Upper lobe of left lung (tissue), 6 donors: ENCODE measurements around the gene GRB10. TPM values are rescaled to one million over a fixed set of nuclear protein-coding genes. Genes with fewer than 3 reads are reported as not detected.

Experiments used
- ATAC-seq, 2 donors: fragments of 200-7000 bp; cut with Tn5 transposase; one replicate each; pipeline ENCODE4 v1.9.1; 2022; ENCODE audit warnings: mild to moderate bottlenecking in 2 of 2, moderate library complexity in 2 of 2; ENCODE audit not compliant: low FRiP score in 2 of 2
- DNase-seq, 2 donors: peaks; one replicate each; pipeline ENCODE4 v3.0.0-alpha.2; 2019 to 2020
- H3K27ac ChIP-seq, 4 donors: fragments of 200-600 bp; sonication (generic); one replicate each; pipeline ENCODE4 v1.5.1; 2016 to 2019
- H3K27me3 ChIP-seq, 4 donors: fragments of 200-600 bp; sonication (generic); one replicate each; pipeline ENCODE4 v1.5.1; 2017 to 2019
- H3K36me3 ChIP-seq, 4 donors: fragments of 200-600 bp; sonication (generic); one replicate each; pipeline ENCODE4 v1.5.1; 2016 to 2019
- H3K4me1 ChIP-seq, 4 donors: fragments of 200-600 bp; sonication (generic); one replicate each; pipeline ENCODE4 v1.5.1; 2018 to 2019
- H3K4me3 ChIP-seq, 4 donors: fragments of 200-600 bp; sonication (generic); one replicate each; pipeline ENCODE4 v1.5.1; 2017 to 2019; ENCODE audit warnings: mild to moderate bottlenecking in 2 of 4, moderate library complexity in 1 of 4
- H3K9me3 ChIP-seq, 4 donors: fragments of 200-600 bp; sonication (generic); one replicate each; pipeline ENCODE4 v1.5.1; 2018 to 2019
- EP300 ChIP-seq, 4 donors: sonication (generic); formaldehyde crosslinking; IDR thresholded peaks; one replicate each; pipeline ENCODE4 v1.5.1; 2017; ENCODE audit warnings: antibody characterized with exemption in 4 of 4, control low read depth in 2 of 4
- POLR2A ChIP-seq, 4 donors: fragments of 450-650 bp; IDR thresholded peaks; one replicate each; pipeline ENCODE4 v1.5.1; 2016 to 2017; ENCODE audit warnings: antibody characterized with exemption in 4 of 4, mild to moderate bottlenecking in 2 of 4
- POLR2AphosphoS5 ChIP-seq, 2 donors: sonication (generic); formaldehyde crosslinking; IDR thresholded peaks; one replicate each; pipeline ENCODE4 v1.5.1; 2017; ENCODE audit warnings: antibody characterized with exemption in 2 of 2
- WGBS, 2 donors: methylation state at CpG; one replicate each; pipeline ENCODE4 v1.1.5; 2017 to 2018; 5-methylcytosine and 5-hydroxymethylcytosine counted together
- total RNA-seq, 6 donors: library from RNA; depleted of rRNA in 4 of 6; stranded (reverse); fragments of >200 nt in 4 of 6; gene quantifications; one replicate each; pipeline versions ENCODE4 v1.1.0 to v1.2.1, GENCODE V29; 2016 to 2021
- TF ChIP-seq, protein P1 (sequence below), 6 experiments: fragments of 450-650 bp in 4 of 6; fragments of 200-600 bp in 2 of 6; sonication (generic) in 2 of 6; IDR thresholded peaks; one replicate each; pipeline ENCODE4 v1.5.1; 2016 to 2019; ENCODE audit warnings: antibody characterized with exemption in 6 of 6
- donor health status: DM: no; HTN: no; CAD: no; lungs with moderate emphysema.
- donor health status: DM: no; HTN: yes; CAD: no; lungs with severe emphysema.

Gene GRB10
- total RNA-seq, 6 donors from 2014 or later = 32.8 to 92.2 (median 46.5) TPM

DNA sequence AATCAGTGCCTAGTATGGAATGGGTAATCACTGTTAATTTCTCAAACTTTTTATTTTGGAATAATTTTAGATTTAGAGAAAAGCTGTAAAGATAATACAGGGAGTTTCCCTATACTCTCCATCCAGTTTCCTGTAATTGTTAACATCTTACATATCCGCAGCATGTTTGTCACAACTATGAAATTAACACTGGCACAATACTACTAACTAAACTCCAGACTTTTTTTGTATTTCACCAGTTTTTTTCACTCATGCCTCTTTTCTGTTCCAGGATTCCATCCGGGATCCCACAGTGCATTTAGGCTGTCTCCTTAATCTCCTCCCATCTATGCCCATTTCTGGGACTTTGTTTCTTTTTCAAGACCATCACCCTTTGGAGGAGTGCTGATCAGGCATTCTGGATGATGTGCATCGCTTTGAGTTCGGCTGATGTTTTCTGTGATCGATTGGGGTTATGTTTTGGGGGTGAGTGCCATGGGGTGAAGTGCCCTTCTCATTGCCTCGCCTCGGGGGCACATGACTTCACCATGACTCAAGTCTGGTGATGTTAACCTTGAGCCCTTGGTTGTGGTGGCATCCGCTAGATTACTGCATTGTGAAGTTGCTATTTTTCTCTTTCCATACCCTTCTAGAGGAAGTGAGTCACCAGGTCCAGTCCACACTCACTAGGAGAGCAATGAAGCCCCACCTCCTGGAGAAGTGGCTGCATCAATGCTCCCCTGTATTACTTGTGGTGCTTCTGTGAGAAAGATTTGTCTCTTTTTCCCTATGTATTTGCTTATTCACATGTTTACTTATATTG is 43.9 kb upstream of the GRB10 start:
- 69 to 73% methylated on average over 8 of the region's 8 CpGs for WGBS, 2 donors
- ATAC-seq = no peak
- Histone ChIP-seq H3K4me1 (peaks cover 0 to 9% (median 2%) of the 10 kb centered on the region in 4 donors), H3K4me3 (no peak overlapping the region), H3K27me3 (no peaks in the 10 kb centered on the region), H3K27ac (no peak overlapping the region), H3K36me3 (no peaks in the 10 kb centered on the region), H3K9me3 (no peaks in the 10 kb centered on the region)
- TF ChIP-seq POLR2AphosphoS5 (IDR thresholded peaks at IDR 0.05) (no peak), EP300 (IDR thresholded peaks at IDR 0.05) (no peak), POLR2A (IDR thresholded peaks at IDR 0.05) (no peak)
- TF ChIP-seq, protein P1, sequence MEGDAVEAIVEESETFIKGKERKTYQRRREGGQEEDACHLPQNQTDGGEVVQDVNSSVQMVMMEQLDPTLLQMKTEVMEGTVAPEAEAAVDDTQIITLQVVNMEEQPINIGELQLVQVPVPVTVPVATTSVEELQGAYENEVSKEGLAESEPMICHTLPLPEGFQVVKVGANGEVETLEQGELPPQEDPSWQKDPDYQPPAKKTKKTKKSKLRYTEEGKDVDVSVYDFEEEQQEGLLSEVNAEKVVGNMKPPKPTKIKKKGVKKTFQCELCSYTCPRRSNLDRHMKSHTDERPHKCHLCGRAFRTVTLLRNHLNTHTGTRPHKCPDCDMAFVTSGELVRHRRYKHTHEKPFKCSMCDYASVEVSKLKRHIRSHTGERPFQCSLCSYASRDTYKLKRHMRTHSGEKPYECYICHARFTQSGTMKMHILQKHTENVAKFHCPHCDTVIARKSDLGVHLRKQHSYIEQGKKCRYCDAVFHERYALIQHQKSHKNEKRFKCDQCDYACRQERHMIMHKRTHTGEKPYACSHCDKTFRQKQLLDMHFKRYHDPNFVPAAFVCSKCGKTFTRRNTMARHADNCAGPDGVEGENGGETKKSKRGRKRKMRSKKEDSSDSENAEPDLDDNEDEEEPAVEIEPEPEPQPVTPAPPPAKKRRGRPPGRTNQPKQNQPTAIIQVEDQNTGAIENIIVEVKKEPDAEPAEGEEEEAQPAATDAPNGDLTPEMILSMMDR (IDR thresholded peaks at IDR 0.05) = no peak
- no peak for DNase-seq

DNA sequence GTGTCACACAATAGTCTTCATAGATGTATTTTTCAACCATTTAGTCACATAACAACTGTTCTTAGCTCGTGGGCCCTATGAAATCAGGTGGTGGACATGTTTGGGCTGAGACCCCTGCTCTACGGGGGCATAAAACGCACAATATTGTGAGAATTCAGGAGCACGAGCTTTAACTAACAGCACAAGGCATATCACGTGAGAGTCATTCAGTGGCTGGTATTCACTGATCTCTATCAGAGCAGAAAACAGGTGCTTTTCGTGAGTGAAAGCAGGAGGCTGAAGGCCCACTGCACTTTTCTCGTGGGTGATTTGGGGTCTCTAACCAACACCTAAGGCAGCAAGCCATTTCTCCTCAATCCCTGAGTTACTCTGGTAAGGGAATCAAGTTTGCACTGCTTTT is 42.8 kb upstream of the GRB10 start:
- TF ChIP-seq, protein P1 (IDR thresholded peaks at IDR 0.05) = no peak
- no peak for TF ChIP-seq POLR2A (IDR thresholded peaks at IDR 0.05)
- no peak for TF ChIP-seq EP300 (IDR thresholded peaks at IDR 0.05)
- no peak for TF ChIP-seq POLR2AphosphoS5 (IDR thresholded peaks at IDR 0.05)
- Histone ChIP-seq H3K4me1 (peaks cover 0 to 9% (median 2%) of the 10 kb centered on the region in 4 donors), H3K27me3 (no peaks in the 10 kb centered on the region), H3K36me3 (no peaks in the 10 kb centered on the region), H3K27ac (no peak overlapping the region), H3K9me3 (no peaks in the 10 kb centered on the region), H3K4me3 (no peak overlapping the region)
- 76 to 88% methylated on average over 7 of the region's 7 CpGs for WGBS, 2 donors
- ATAC-seq (no peak), DNase-seq (no peak)

DNA sequence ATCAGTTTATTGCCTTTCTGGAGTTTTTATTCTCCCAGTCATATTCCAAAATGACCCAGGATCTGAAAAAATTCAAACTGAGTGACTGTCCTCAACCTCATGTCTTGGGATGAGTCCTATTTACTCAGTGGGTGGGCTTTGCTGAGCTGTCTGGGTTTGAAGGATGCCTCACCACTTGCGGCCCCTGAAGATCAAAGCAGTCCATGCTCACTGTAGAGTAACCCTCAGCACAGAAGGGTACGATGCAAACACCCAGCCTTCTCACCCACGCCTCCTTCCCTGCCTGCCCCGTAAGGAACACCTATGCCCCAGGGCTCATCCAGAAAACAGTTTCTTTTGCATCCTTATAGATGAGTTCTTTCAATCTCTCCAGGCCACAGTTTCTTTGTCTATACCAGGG is 42.2 kb upstream of the GRB10 start:
- peaks cover 0 to 9% (median 2%) of the 10 kb centered on the region in 4 donors for H3K4me1 ChIP-seq
- no peaks in the 10 kb centered on the region for H3K9me3 ChIP-seq
- no peak for DNase-seq
- H3K36me3 ChIP-seq = no peaks in the 10 kb centered on the region
- H3K27ac ChIP-seq = no peak overlapping the region
- TF ChIP-seq POLR2AphosphoS5 (IDR thresholded peaks at IDR 0.05) = no peak
- TF ChIP-seq, protein P1 (IDR thresholded peaks at IDR 0.05) = no peak
- TF ChIP-seq EP300 (IDR thresholded peaks at IDR 0.05) = no peak
- no peak for TF ChIP-seq POLR2A (IDR thresholded peaks at IDR 0.05)
- H3K27me3 ChIP-seq = no peaks in the 10 kb centered on the region
- ATAC-seq = no peak
- H3K4me3 ChIP-seq = no peak overlapping the region
- 96 to 100% methylated on average over 4 of the region's 4 CpGs for WGBS, 2 donors

DNA sequence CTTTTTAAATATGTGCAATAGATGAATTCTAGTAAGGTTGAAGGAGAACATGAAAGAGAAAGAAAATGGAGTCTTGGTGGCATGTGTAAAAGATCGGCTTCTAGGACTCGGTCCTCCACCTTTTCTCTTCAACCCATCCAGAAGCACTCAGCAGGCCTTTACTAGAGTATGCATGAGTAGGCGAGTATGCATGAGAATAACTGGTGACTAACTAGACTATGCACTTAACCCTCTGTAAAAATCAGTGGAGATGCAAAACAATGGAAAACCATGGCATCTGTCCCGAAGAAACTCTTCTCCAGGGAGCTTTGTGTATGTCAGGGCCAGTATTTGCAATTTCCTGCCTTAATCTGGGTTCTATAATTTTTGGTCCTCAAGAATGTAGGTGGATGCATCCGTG is 40.0 kb upstream of the GRB10 start:
- Histone ChIP-seq H3K27me3 (no peaks in the 10 kb centered on the region), H3K36me3 (no peaks in the 10 kb centered on the region), H3K9me3 (no peaks in the 10 kb centered on the region), H3K4me3 (no peak overlapping the region), H3K4me1 (peaks cover 0 to 9% (median 2%) of the 10 kb centered on the region in 4 donors), H3K27ac (no peak overlapping the region)
- ATAC-seq (no peak), DNase-seq (no peak)
- WGBS, 2 donors = 89 to 94% methylated on average over 5 of the region's 5 CpGs
- TF ChIP-seq EP300 (IDR thresholded peaks at IDR 0.05) (no peak), POLR2AphosphoS5 (IDR thresholded peaks at IDR 0.05) (no peak), POLR2A (IDR thresholded peaks at IDR 0.05) (no peak)
- TF ChIP-seq, protein P1 (IDR thresholded peaks at IDR 0.05) = no peak

DNA sequence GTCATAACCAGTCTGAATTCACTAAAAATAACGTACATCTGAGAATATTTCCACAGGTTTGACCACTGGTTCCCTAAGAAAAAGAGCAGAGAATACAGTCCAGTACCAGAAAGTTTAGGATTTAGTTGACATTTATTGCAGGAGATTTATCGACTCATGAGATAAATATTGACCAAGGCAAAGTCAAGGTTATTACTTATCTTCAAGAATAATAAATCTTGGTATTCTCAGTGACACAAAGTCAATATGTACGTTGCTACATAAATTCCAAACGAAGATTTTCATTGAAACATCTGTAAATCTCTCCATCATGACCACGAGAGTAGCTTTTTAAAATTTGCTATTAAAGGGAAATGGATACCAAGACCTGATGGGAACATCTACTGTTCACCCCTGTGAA is 39.4 kb upstream of the GRB10 start:
- peaks cover 0 to 9% (median 2%) of the 10 kb centered on the region in 4 donors for H3K4me1 ChIP-seq
- ATAC-seq = no peak
- H3K9me3 ChIP-seq = no peaks in the 10 kb centered on the region
- no peak overlapping the region for H3K4me3 ChIP-seq
- no peaks in the 10 kb centered on the region for H3K27me3 ChIP-seq
- no peak for TF ChIP-seq POLR2A (IDR thresholded peaks at IDR 0.05)
- no peak for TF ChIP-seq EP300 (IDR thresholded peaks at IDR 0.05)
- TF ChIP-seq, protein P1 (IDR thresholded peaks at IDR 0.05) = no peak
- TF ChIP-seq POLR2AphosphoS5 (IDR thresholded peaks at IDR 0.05) = no peak
- DNase-seq = no peak
- H3K36me3 ChIP-seq = no peaks in the 10 kb centered on the region
- H3K27ac ChIP-seq = no peak overlapping the region
- 76 to 78% methylated on average over 5 of the region's 5 CpGs for WGBS, 2 donors
